Stimulated activated CD4-positive, alpha-beta T cell treated with anti-CD3 and anti-CD28 coated beads, Interleukin-4, amount 100 ng/mL, for 4 hours (primary cell): ENCODE measurements around the gene PLEKHA3.
"Not testable (repeated sequence)": the region's sequence is repeated elsewhere in the genome, so short reads cannot be mapped to it uniquely, and the experiment has no call there.

Source experiments
- DNase-seq, 2 experiments: peaks; one replicate each; pipeline ENCODE4 v3.0.0-alpha.2; 2020

Gene PLEKHA3

DNA sequence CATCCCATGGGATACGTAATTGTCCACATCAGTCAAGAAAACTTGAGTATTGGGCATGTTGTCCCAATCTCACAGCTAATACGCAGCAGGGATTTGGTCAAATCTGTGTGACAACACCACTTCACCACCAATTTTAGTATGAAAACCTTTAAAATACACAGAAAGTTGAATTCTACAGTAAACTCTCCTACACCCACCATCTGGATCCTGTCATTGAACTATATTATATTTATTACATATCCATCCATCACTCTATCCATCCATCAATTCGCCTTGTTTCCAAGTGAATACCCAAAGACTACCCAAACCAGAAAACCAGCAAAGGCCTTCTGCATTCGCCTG, 1.0 kb upstream of the PLEKHA3 start:
- no peak for DNase-seq

DNA sequence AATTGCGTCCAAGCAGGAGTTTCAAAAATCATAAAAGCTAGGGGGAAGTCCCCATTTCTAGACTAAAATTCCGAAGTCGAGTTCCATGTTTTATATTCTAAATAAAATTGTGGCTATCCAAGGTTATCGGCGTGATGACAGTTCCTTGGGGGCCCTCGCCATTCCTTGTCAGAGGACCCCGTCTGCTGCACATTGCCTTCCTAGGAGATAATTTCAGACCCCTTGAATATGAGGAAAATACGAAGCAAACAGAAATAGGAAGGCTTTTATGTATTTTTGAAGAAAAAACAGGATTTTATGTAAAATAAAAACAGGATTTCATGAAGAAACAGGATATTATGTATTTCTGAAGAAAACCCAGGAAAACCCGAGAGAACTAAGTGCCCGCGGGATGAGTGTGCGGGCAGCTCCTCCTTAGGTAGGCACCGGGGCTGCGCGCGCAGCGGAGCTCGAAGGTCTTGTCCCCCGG, 465 bp upstream of the PLEKHA3 start:
- no peak for DNase-seq

DNA sequence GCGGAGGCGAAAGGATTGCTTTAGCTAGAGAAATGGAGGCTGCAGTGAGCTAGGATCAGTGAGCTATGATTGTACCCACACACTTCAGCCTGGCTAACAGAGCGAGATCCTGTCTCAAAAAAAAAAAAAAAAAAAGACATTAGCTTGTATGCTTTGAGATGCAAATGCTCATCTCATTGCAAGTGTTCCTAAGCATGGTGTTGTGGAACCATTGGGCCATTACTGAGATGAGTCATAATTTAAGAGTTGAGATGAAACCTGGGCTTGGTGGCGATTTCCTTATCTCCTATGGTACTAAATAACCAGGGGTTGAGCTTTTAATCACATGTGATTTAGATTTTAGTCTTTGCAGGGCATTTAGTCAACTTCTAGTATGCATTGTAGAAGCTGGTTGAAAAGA, 2.2 kb downstream of the PLEKHA3 start:
- DNase-seq, result no peak

DNA sequence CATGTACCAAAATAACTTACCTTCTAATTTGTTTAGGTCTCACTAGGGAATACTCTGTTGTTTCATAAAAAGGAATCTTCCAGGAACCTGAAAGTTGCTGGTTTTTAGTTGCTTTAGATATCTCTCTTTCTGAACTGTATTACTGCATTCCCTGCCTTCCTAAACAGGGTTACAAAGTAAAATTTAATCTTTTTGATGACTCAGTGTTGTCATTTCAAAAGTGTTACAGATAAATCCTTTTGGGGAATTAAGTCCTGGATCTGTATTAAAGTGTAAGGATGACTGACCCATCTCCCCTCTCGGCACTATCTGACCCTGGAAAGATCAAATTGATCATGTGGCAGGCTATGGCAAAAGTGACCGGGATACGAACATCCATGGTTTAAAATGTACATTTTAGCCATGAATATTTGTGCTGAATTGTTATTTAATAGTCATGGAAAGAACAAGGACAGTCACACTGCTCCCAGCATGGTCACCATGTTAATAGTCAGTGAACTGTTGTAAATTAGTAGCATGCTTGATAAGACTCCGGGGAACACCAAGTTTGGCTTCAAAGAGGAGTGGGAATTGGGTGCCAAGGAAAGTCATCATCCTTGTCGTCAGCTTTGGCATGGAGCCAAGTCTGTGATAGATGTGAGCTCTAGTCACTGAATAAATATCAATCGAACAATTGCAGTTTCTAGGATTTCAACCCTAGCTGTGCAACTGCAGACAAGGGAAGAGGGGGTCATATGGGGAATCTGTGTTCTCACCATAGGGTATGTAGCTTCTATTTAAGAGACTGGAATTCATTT, 4.2 kb downstream of the PLEKHA3 start:
- no peak for DNase-seq

DNA sequence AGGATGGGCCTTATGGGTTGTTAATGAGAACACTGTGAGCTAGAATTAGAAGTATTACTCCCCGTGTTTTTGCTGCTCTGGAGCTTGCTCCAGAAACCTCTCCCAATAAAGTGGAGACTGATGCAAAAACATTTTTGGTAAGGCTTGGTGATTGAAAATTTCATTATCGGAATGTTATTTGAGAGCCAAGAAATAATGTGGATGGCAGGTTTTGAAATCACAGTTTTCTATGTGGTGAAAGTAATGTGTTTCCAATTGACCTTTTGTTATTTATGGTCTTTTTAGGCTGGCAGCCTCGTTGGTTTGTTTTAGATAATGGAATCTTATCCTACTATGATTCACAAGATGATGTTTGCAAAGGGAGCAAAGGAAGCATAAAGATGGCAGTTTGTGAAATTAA, 5.1 kb downstream of the PLEKHA3 start:
- no peak for DNase-seq

DNA sequence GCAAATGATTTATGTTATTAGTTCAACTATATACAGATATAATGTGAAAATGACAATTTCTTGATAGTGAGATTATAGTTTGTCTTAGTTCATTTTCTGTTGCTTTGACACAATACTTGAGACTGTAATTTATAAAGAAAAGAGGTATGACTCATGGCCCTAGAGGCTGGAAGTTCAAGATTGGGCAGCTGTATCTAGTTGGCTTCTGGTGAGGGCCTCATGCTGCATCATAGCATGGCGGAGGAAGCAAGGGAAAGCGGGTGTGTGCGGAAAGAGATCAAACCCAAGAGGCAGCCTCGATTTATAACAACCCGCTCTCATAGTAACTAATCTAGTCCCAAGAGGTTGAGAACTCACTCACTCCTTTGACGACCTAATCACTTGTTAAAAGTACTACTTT, 11.4 kb downstream of the PLEKHA3 start:
- DNase-seq, result no peak

DNA sequence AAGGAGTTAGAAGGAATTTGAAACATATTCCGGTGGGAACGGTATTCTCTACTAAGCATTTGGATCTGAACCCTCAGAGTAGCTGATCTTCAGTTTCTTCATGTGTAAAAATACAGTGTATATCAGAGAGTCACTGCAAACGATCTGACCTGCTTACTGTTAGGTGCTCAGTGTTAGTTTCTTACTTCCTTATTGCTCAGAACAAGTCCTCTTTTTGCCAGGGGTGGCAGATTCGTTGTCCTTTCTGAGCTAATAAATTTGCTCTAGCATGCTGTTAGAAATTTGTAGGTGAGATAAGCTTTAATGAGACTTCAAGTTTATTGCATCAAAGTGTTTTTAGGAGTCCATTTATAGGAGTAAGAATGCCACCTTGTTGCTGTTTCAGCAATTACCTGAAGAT, 15.8 kb downstream of the PLEKHA3 start:
- DNase-seq, result no peak

DNA sequence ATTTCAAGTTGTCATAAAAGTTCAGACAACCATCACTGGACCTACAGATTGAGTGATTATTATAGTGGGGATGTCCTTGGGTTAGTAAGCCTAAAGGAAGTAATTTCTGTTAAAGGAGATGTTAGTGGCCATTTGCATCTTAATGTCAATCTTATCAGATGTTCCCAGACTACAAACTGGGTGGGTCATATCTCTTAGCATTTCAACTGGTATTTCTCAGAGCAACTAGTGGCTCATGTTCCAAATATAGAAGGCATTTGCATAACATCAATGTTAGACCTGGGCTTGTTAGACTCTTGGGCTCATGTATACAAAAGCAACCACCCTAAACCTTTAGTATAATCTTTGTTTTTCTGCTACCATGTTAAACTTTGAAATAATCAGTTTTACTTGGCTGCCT, 17.9 kb downstream of the PLEKHA3 start:
- no peak for DNase-seq

DNA sequence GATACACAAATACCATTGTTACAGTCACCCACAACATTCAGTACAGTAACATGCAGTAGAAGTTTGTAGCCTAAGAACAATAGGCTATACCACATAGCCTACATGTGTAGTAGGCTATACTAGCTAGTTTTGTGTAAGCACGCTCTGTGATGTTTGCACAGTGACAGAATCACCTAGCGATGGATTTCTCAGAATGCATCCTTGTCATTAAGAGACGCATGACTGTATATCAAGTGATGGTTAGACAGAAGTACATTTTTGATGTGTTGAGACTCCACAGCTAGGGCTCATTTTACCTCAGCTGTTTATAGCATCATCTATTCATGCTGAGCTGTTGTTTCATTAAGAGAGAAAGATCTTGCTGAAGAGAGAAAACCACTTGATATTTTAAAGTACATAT, 19.4 kb downstream of the PLEKHA3 start:
- no peak for DNase-seq

DNA sequence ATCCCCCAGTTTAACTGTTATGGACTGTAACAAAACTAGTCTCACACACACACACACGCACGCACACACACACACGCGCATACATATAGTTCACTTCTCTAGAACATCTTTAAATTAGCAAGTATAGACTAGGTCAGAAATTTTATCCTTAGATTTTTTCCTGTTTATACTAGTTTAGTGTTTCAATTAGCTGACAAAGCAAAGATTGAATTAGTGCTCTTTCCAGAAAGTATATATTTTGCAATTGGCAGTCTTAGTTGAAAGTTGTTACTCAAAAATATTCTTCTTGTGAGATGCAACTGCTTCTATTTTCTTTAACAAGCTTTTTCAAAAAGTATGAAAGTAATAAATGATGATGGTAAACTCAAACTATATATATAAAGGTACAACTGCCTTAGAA, 22.5 kb downstream of the PLEKHA3 start:
- no peak for DNase-seq

DNA sequence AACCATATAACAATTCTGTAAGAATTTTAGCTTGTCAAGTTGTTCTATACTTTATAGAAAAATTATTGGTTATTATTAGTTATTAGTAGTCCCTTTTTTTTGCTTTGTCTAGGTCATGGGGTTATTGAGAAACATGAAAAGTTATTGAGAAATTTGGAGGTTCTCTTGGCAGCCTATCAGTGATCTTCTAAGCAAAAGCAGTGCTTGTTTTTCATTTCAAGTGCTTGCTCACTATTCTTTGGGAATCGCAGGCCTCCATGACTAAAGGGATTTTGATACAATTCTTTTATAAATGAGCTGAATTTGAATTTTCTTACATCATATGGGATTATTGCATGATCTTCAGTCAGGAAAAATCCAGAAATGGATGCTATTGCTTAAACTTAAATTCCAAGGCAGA, 25.8 kb downstream of the PLEKHA3 start:
- DNase-seq, result no peak

DNA sequence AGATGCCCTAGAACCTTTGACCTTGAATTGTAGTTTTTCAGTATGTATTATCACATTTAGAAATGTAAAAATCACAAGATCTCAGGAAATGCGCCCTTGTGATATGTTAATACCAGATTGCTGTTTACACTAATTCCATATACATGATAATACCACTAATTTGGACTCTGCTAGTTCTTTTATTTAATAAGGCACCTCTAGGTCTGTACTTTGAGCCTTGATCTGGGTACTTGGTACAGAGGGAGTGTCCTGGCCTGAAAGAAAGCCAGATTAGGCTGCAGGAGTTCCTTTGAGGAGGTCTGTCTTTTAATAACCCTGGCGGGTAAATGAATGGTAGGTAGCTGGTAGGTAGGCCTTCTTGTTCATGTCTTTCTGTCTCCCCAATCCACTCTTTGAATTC, 26.3 kb downstream of the PLEKHA3 start:
- DNase-seq, result no peak

DNA sequence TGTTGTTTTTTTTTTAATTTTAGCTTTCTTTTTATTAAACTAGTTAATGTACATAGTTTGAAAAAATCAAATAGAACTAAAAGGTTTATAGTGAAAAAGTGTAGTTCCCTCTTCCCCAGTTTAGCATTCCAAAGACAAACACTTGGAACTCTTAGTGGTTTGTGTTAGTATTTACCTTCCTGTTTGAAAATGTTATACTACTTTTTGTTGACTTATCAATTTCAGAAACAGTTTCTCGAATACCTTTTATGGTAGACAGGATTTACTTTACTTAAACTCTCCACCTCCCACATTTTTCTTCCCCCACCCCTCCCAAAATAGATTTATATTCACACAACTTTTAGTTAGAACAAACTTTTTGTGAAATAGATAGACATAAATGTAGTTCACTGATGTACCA, 26.7 kb downstream of the PLEKHA3 start:
- DNase-seq, result no peak

DNA sequence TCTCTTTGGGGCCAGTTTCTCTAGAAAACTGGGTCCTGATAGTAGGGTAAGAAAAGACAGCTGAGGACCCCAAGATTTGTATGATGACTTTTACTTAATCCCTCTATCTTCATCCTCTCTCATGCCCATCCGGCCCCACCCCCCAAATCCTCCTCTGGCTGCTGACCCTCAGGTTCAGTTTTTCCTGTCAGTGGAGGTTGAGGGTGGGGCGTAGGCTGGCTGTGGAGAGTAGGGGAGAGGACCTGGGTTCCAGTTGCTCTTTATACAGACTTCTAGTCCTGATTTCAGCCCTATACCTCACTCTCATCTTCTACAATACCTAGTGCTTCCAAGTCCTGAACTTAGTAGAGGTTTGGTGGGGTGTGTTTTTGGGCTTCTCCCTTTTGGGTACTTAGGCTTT, 28.4 kb downstream of the PLEKHA3 start:
- no peak for DNase-seq

DNA sequence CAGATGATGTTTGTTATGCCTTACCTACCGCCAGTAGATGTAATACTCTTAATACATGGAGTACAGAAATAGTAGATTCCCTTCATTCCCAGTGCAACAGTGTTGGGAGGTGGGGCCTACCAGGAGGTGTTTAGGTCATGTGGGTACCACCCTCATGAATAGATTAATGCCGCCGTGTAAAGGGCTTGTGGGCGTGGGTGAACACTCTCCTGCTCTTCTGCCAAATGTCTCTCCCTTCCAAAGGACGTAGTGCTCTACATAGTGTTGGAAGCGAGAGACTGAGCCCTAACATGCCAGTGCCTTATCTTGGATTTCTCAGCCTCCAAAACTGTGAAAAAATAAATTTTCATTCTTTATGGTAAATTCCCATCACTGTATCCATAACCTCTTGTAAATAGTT, 30.1 kb downstream of the PLEKHA3 start:
- DNase-seq, result no peak

DNA sequence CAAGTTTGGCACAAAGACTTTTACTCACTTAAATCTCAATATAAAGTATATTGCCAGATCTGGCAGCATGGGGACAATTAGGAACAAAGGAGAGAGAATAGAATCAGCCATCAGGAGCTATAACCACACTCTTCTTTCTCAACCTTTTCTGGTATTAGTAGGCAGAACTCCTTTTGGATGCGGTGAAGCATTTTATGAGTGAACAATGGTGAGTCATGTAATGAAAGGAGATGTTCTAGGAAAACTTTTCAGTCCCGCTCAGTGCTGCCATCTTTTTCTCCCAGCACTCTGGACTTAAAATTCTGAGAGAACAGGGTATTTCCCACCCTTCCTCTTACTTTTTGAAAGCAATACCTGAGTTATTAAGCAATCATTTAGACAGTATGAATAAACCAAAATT, 32.2 kb downstream of the PLEKHA3 start:
- DNase-seq, result no peak

DNA sequence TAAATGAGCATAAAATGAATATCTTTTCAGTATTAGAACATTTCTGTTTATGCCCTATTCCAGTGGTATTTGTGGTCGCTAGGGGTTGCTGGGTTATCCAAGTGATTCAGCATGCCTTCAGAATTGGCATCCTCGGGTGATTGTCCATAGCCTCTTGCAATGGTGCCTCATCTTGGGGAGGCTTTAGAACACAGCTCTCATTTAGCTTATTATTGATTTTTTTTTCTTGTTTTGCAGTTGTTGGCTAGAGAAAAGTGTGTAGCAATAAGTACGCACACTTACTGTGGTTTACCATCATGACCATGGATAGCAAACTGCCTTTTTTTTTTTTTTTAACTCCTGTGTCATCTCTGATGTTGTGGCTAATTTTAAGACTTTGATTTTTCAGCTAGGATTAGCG, 33.6 kb downstream of the PLEKHA3 start:
- no peak for DNase-seq

DNA sequence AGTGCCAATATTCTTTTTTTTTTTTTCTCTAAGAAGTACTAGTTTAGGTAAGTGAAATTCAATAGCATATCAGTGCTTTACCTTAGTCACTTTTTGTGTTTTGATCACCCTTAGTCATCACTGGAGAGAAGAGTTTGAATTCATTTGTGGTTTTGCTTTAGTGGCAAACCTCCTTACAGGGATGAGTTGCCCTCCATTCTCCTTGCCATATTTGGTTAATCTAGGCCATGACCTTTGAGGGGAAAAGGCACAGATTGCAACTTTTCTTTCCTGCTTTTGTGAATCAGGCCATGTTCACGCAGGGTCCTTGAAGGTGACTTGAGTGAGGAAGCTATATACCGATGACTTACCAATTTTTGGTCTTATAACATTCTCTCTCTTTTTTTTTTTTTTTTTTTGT, 34.4 kb downstream of the PLEKHA3 start:
- peak in 1 of 2 experiments; percentile 46 for DNase-seq

DNA sequence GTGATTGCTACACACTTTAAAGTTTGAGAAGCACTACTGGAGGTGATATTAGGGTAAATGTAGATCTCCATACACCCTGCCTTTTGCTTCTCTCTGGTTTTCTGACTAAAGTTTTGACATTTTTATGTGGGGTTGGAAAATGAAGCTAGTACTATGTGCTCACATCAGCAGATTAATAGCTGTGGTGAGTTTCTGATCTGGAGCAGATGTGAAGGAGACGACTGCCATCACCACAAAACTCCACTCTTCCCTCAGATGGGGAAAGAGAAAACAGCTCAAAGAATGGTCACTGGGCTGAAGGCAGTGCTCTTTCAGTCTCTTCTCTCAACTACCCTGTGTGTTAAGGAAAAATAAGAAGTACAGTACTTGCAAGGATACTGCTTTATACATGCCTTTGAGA, 37.2 kb downstream of the PLEKHA3 start:
- DNase-seq, result no peak

DNA sequence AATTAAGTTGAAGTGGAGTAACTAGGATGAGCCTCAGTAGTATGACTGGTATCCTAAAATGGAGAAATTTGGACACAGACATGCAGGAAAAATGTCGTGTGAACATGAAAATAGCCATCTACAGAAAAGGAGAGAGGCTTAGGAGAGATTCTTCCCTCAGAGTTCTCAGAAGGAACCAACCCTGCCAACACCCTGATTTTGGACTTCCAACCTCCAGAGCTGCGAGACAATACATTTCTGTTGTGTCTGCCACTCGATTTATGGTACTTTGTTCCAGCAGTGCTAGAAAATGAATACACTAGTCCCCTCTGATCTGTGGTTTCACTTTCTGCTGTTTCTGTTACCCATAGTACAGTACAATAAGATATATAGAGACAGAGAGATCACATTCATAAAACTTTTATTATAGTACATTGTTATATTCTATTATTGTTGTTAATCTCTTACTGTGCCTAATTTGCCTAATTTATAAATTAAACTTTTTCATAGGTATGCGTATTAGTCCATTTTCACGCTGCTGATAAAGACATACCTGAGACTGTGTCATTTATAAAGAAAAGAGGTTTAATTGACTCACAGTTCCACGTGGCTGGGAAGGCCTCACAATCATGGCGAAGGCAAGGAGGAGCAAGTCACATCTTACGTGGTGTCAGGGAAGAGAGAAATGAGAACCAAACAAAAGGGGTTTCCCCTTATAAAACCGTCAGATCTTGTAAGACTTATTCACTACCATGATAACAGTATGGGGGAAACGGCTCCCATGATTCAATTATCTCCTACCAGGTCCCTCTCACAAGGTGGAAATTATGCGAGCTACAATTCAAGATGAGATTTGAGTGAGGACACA, 41.3 kb downstream of the PLEKHA3 start:
- no peak for DNase-seq

DNA sequence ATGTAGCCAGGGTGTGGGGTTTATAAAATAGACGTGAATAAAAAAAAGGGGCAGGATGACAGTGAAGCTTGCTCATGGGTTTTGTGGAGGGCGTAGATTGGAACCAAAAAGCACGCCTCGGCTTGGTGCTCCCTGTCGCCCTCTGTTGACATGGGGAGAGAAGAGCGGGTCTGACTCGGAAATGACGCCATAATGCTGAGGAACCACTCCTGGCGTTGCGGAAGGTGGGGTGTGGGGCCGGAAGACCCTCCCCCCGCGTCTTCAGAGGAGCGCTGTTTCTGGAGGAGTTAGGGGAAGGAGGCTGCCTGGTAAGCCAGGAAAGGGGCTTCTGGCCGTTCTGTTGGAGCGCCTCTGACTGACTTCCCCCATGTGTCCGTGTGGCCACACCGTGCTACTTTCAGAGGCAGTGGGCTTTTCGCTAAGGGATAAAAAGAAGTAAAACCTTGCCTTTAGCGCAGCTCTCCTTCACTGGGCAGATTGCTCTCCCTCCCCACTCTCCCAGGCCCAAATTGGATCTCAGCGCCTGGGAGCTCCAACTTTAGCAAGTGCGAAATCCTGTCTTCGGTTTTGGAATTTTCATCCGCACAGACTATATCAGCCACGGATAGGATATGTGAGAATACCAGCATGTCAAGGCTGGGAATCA, 42.8 kb downstream of the PLEKHA3 start:
- DNase-seq, result peak; percentile 65 to 80

DNA sequence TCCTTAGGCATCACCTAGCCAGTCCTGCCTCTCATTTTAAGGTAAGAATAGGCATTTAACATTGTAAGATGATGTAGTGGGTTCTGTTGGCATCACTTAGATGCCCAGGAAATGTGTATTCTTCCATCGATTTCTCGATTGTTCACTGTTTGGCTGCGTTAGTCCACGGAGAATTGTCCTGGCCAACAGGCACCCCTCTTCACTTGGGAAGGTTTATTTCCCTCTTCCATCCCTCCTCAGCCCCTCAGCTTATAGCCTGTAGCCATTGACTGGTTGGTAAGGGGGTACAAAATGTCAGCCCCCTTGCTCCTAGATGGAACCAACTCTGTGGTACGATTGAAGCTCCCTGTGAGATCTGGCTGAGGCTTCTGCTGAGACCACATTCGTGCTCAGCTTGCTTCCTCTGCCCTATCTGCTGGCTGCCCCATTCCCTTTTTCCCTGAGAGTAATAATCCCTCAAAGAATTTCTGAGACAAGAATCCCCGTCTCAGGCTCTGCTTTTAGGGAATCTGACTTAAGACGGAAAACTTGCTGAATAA, 43.4 kb downstream of the PLEKHA3 start:
- DNase-seq, result no peak

DNA sequence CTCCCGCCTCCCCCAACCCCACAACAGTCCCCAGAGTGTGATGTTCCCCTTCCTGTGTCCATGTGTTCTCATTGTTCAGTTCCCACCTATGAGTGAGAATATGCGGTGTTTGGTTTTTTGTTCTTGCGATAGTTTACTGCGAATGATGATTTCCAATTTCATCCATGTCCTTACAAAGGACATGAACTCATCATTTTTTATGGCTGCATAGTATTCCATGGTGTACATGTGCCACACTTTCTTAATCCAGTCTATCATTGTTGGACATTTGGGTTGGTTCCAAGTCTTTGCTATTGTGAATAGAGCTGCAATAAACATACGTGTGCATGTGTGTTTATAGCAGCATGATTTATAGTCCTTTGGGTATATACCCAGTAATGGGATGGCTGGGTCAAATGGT, 44.8 kb downstream of the PLEKHA3 start:
- DNase-seq, result not testable (repeated sequence)

DNA sequence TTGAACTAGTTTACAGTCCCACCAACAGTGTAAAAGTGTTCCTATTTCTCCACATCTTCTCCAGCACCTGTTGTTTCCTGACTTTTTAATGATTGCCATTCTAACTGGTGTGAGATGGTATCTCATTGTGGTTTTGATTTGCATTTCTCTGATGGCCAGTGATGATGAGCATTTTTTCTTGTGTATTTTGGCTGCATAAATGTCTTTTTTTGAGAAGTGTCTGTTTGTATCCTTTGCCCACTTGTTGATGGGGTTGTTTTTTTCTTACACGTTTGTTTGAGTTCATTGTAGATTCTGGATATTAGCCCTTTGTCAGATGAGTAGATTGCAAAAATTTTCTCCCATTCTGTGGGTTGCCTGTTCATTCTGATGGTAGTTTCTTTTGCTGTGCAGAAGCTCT, 45.2 kb downstream of the PLEKHA3 start:
- DNase-seq, result not testable (repeated sequence)
